GM15510 (cell line): Measurements from ENCODE around the gene LY6G6C.

ENCODE experiments used
- POLR2A ChIP-seq: IDR thresholded peaks from 3 replicates; pipeline ENCODE4 v1.6.1; 2011; ENCODE audit warnings: borderline replicate concordance; ENCODE audit not compliant: insufficient read length; ENCODE audit errors: extremely low read depth

LY6G6C gene

DNA sequence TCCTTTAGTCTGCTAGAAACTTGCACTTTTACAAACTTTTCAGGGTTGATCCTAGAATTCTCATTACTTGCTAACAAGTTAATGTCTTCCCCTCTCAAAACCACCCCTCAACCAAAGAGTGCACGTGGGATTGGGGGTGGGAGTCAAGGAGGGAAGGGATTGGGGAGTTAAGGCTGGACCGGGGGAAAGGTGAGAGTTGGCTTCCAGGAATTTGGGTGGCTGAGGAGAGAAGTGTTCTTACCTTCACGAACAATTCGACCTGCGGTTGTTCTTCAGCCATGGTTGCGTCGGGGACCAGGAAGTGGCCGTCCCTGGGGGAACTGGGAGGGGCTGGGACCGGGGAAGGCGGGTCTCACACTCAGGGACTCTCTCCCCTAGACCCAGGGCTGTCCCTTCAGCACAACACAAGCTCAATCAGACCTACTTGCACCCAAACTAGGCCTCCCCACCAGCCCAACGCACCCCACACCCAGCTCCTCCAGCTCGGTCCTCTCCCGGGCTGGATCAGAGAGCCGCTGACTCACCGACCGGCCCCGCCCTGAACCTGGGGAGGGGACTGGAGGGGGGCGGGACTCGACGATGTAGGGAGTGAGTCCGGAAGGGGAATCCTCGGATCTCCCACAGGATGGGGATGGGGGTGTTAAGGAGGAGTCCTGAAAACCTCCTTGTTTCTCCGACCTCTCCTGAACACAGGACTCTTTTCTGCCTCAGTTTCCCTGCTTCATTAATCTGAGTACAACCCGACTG, 14.6 kb upstream of the LY6G6C start, which contains the start of gene CLIC1:
Gene CLIC1, minus strand, starts transcription at position 510 of the 747 bp plus-strand sequence. Its CDS starts 230 bp downstream, at position 280.
- peak; percentile 88 for TF ChIP-seq POLR2A

DNA sequence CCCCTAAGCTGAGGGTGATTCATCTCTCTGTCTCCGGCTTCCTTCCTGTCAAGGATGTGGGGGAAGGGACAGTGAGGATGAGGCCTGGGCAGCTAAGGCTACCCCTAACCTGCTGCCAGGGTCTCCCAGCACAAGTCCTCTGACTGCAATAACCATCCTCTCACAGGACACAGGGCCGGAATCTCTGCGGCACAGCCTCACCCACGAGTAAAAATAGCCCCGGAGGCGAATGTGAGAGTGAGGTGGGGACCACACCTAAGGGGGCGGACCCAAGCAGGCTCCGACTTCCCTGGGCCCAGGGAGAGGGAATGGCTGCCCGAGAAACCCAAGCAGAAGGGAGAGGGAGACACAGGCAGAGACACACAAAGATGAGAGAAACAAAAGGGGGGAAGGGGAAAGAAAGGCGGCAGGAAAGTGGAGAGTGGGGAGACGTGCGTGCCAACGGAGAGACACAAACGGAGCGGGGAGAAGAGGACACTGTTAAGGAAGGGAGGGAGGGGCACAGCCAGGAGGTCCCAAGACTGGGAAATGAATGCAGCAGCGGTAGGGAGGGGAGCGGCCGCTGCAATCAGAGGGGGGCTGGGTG, 13.4 kb upstream of the LY6G6C start:
- peak; percentile 36 for TF ChIP-seq POLR2A

DNA sequence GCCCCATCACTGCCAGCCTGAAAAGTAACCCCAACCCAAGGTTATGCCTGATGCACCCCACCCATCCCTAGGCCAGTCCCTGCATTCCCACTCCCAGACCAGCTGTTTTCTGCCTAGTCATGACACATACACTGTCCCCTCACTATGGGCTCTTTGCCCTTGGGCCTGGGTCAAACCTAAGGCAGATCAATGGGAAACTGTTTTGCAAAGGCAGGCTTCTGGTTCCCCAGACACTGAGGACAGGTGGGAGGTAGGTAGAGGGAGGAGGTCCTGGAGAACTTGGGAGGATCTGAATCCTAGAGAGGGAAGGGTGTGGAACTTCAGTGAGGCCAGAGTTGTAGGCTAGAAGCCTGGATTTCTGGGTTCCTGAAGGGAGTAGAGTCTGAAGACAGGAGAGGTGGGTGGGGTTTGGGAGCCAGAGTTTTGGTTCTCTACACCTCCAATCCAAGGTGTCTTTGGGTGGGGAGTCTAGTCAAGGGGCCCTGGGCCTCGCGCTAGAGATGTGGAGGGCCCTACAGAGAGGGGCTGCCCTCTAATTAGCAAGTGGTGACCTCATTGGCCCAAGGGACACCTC, 12.8 kb upstream of the LY6G6C start:
- TF ChIP-seq POLR2A: no peak

DNA sequence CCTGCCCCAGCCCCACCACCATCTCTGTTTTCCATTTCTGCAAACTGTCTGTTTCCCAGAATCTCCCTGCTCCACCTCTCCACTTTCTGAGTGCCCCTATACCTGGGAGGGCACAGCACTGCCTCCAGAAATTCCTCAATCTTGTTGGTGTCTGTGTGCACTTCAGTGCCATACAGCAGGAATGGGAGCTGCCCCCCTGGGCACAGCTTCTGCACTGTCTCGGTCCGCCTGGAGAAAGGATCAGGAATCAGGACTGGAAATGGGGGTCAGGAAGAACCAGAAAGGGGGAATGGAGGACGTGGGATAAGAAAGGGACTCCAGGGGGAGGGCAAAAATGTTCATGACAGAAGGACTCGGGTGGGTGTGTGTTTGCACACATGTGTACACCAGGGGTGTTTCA, 12.2 kb upstream of the LY6G6C start:
- no peak for TF ChIP-seq POLR2A

DNA sequence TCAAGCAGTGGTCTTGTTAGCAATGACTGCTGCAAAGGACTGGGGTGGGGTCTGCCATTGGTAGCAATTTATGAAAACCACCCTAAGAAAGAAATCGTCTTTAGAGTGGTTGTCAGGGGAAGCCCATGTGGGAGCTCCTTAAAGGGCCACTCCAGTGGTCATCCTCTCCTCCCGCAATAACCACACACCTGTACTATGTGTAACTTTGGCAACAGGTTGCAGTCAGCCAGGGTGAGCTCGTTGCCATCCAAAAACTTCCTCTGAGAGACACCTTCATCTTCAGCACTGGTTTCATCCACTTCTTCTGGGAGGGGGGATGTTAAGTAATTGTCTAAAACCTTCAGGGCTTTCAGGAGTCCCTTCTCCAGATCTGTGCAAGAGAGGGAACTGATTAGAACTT, 10.5 kb upstream of the LY6G6C start:
- TF ChIP-seq POLR2A: no peak

DNA sequence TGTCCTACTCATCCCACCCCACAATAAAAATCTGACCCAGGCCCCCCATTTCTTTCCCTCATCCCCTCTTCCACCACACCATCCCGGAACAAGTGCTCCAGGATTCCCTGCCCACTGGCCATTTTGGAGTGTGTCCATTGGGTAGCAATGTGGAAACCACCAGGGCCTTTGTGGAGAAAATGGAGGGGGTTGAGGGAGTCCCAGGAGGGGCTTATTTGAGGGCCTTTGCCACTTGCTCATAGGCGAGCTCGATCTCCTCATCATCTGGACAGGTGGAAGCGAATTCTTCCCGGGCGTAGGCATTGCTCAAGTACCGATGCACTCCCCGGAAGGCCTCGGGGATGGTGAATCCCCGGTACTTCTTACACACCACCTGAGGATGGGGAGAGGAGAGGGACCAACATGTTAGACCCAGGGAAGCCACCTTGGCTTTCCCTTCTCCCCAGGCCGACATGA, 9.1 kb upstream of the LY6G6C start:
- TF ChIP-seq POLR2A: no peak

DNA sequence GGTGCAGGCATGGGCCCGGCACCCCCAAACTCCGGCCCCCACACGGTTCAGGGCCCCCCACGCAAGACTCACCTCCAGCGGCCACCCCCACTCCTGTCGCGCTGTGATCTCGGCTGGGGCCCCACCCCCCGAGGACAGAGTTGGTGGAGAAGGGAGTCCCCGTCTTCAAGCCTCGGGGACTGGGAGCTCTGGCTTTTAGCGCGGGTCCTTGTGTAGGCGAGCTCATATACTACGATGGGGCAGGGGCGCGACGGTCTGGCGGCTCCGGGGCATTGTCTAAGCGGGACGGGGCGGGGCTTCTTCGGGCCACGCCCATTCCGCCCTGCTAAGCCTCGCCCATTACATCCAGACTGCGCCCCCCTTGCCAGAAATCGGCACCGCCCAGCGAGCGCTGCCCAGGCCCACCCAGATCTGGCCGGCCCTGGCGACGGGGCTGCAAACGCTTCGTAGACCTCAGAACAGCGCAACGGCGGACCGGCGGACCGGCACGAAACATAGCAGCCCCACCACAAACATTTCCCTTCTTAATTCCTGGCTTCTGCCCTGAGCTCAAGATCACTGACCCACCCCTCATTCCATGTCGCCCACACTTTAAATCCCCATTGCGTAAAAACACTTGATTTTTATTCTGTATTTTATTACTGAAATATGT, 8.6 kb upstream of the LY6G6C start:
- peak; percentile 47 for TF ChIP-seq POLR2A

DNA sequence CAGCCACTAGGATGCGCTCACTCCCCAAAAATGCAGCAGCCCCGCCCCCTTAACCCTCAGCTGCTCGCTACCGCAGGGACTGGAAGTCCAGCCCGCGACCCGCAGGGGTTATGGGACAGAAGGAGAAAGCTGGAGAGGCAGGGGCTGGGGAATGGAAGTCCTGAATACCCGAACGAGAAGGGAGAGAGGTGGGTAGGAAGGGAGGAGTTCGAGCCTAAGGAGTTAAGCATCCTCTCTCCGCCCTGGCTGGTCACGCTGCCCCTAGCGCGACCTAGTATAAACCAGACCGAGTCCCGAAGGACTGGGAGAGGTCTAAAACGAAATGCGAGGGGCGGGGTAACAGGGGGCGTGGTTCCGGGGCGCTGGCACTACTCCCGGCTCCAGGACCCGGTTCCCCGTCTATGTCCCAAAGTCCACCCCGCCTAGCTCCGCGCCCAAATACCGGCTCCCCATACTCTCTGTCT, 8.0 kb upstream of the LY6G6C start:
- no peak for TF ChIP-seq POLR2A

DNA sequence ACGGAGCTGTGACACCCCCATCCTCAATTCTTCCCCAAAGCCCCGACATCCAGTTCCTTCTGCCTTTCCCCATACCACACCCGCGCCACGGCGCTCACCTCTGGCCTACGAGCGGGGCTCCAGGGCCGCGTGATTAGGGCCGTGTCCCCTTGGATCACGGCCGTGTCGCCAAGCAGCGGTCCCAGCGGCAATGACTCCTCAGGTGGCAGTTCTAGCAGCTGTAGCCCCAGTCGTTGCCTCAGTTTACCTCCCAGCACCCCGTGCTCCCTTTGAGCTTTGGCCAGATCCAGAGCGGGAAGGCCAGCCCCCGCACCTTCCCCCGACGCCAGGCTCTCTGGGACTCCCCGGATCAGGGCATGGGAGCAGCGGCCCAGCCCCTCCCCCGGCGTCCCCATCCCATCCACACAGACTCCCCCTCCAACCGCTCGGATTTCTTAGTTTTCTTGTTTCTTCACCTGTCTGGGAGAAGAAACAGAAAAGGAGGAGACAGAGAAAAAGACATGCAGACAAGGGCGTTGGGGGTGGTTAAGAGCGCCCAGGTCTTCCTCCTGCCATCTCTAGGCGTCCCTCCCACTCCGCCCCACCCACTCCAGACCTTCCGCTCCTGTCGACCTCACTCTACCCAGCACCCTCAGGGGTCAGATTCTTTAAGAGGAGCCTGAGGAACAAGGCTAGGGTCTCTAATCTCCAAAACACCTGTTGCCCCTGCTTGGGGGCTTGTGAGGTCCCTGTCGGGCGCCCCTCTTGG, 7.4 kb upstream of the LY6G6C start, which contains the start of gene DDAH2:
Gene DDAH2, minus strand, starts transcription at position 533 of the 748 bp plus-strand sequence. Its CDS starts 138 bp downstream, at position 395.
- TF ChIP-seq POLR2A: no peak

DNA sequence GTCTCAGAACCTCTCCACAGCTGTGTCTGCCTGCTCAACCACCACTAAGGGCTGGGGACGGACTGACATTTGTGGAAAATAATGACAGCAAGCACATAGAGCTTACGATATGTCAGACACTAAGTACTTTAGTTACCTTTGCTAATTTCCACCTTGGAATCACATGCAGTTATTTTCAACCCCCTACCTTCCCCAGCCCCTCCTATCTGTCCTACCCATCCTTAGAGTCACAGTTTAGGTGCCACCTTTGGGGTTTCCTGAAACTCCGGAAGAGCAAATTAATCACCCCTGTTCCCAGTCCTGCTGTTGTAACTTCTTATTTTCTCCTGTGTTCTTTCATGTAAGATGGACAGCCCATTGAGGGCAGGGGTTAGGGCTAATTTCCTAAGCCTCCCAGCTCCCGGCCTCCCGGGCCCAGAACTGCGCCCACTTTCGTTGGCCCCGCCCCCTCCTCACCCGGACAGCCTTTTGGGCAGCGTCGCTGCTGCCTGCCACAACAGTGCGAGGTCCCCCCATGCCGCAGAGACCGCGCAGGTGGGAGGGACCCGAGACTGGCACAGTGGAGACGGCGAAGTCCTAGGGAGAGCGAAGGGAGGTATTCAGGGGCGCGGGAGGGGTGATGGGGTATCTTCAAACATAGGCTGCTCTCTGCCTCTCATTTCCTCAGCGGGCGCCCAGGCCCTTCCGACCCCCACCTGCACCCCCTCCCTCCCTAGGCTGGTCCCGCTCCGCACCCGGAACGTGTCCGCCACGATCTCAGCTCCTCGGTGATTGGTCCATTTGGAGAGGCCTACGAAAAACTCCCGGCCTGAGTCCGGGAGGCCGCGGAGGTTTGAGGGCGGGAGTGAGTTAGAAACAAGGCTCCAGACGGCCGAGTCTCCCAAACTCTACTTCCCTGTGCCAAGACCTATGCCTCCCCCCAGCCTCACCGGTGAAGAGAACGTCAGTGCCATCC, 6.4 kb upstream of the LY6G6C start:
- TF ChIP-seq POLR2A: no peak

DNA sequence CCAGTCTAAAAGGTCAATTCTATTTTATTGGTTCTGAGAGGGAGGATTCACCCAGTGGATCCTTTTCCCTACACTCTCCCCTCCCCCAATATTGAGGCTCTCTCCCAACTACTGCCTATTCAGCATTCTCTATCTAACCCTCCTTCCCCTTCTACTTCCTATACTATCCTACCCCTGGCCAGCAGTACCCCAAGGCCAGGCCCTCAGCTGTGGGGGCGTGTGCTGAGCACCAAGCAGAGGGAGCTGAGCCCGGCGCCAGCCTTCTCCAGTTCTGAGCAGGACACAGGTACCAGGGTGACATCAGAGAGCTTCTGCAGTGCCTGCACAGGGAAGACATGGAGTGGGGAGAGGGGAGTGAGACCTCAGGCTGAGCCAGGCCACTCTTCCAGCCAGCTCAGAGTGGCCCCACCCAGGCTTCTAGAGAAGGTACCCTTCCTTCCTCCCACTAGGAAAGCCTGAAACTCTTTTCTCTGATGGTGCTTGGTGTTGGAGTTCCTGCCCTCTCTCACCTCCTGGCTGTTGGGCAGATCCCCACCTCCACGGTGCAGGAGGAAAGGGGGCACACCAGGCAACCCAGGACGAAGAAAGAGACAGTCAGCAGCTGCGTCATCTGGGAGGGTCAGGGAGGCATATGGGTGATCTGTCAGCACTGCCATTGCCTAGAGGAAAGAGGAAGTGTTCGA, 5.6 kb upstream of the LY6G6C start:
- no peak for TF ChIP-seq POLR2A

DNA sequence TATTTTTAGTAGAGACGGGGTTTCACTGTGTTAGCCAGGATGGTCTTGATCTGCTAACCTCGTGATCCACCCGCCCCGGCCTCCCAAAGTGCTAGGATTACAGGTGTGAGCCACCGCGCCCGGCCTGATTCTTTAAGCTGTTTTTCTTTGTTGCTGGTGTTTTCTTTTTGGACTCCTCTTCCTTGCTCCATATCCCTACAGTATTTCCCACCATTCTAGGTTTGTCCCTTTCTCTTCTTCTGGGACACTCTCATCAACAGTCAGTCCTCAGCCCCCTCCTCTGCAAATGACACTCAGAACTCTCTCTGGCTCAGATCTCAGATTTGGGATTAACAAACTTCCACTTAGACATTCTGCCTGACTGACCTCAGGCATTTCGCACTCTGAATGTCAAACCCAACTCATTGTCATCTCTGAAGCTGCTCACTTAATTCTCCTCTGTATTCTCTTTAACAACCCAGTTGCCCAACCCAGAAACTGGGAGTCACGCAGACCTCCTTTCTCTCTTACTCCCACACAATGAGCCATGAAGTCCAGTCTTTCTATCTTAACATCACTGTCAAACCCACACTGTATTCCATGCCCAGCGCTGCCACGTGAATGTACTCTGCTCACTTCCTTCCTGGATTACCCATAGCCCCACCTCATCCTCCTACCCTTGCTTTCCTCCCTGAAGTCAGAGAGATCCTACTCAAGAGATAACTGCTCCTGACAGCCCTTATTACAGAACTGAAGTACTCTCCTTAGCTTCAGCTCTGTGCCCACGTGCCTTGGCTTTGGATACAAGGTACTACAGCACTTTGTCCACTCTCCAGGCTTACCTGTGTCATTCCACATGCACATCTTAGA, 4.2 kb upstream of the LY6G6C start:
- no peak for TF ChIP-seq POLR2A
